HEK293 (cell line): ENCODE measurements around the gene TRAM2.

ENCODE experiments used
- CTCF ChIA-PET: fragments of 350-600 bp; formaldehyde crosslinking; extraction: SDS; loops from one replicate; lab custom pipeline; 2021; ENCODE audit warnings: antibody characterized with exemption; lab: Yijun Ruan, JAX
- POLR2A ChIA-PET: fragments of 300-600 bp; formaldehyde crosslinking; extraction: SDS; loops from one replicate; lab custom pipeline; 2020; ENCODE audit warnings: antibody characterized with exemption, inconsistent platforms; lab: Yijun Ruan, JAX
- H3K27ac ChIP-seq: fragments of 200-500 bp; sonication (Bioruptor generic); 2 replicates; pipeline ENCODE4 v1.5.1; 2014; ENCODE audit warnings: low read depth, low read length, control low read depth, inconsistent platforms; ENCODE audit errors: extremely low read depth
- H3K36me3 ChIP-seq, 2 experiments: fragments of 200-500 bp in 1 of 2; sonication (Bioruptor generic) in 1 of 2; 1 replicate in 1 of 2; 2 replicates in 1 of 2; pipeline ENCODE4 v1.5.1; 2014 to 2017; ENCODE audit warnings: inconsistent platforms in 2 of 2, low read length in 2 of 2; ENCODE audit not compliant: control insufficient read depth in 2 of 2, insufficient read depth in 1 of 2
- H3K4me1 ChIP-seq: fragments of 200-500 bp; sonication (Bioruptor generic); 2 replicates; pipeline ENCODE4 v1.5.1; 2014; ENCODE audit warnings: mild to moderate bottlenecking, low read length, inconsistent platforms; ENCODE audit not compliant: control insufficient read depth, insufficient read depth
- H3K4me3 ChIP-seq: 2 replicates; pipeline ENCODE4 v1.5.1; 2011; ENCODE audit warnings: low read depth, mild to moderate bottlenecking, control low read depth, low read length, moderate library complexity
- H3K9me3 ChIP-seq: fragments of 200-500 bp; sonication (Bioruptor generic); 2 replicates; pipeline ENCODE4 v1.5.1; 2014; ENCODE audit warnings: low read depth, low read length, inconsistent platforms; ENCODE audit not compliant: control insufficient read depth, insufficient read depth
- SALL2 ChIP-seq: fragments of 450-650 bp; formaldehyde crosslinking; IDR thresholded peaks from 2 replicates; pipeline ENCODE4 v1.5.0; 2017; ENCODE audit warnings: missing biosample characterization, mild to moderate bottlenecking, missing genetic modification characterization, borderline replicate concordance
- SETDB1 ChIP-seq: IDR thresholded peaks from one replicate; pipeline ENCODE4 v1.6.1; 2017; ENCODE audit warnings: mild to moderate bottlenecking, low read length, moderate library complexity, mixed read lengths; ENCODE audit not compliant: insufficient read length
- SP3 ChIP-seq: fragments of 450-650 bp; formaldehyde crosslinking; IDR thresholded peaks from 2 replicates; pipeline ENCODE4 v1.5.1; 2016; ENCODE audit warnings: missing biosample characterization, missing genetic modification characterization
- TRIM28 ChIP-seq: IDR thresholded peaks from 2 replicates; pipeline ENCODE4 v1.6.1; 2011; ENCODE audit warnings: low read length, control low read depth, borderline replicate concordance
- ZBTB10 ChIP-seq: fragments of 450-650 bp; formaldehyde crosslinking; IDR thresholded peaks from 2 replicates; pipeline ENCODE4 v1.5.1; 2016; ENCODE audit warnings: missing biosample characterization, missing genetic modification characterization
- ZBTB17 ChIP-seq: fragments of 450-650 bp; formaldehyde crosslinking; IDR thresholded peaks from 2 replicates; pipeline ENCODE4 v1.5.1; 2016; ENCODE audit warnings: missing biosample characterization, missing genetic modification characterization
- ZBTB20 ChIP-seq: fragments of 450-650 bp; formaldehyde crosslinking; IDR thresholded peaks from 2 replicates; pipeline ENCODE4 v1.5.1; 2016; ENCODE audit warnings: missing biosample characterization, missing genetic modification characterization
- ZBTB48 ChIP-seq: fragments of 450-650 bp; formaldehyde crosslinking; IDR thresholded peaks from 2 replicates; pipeline ENCODE4 v1.5.1; 2016; ENCODE audit warnings: missing biosample characterization, missing genetic modification characterization
- ZBTB8A ChIP-seq: fragments of 450-650 bp; formaldehyde crosslinking; IDR thresholded peaks from 2 replicates; pipeline ENCODE4 v1.5.1; 2016; ENCODE audit warnings: missing biosample characterization, missing genetic modification characterization
- ZFHX2 ChIP-seq: fragments of 450-650 bp; formaldehyde crosslinking; conservative IDR thresholded peaks from 2 replicates; pipeline ENCODE4 v1.5.1; 2016; ENCODE audit warnings: missing biosample characterization, missing genetic modification characterization
- ZNF132 ChIP-seq: fragments of 450-650 bp; formaldehyde crosslinking; IDR thresholded peaks from 2 replicates; pipeline ENCODE4 v1.5.1; 2017; ENCODE audit warnings: missing biosample characterization, missing genetic modification characterization, borderline replicate concordance
- ZNF169 ChIP-seq: fragments of 450-650 bp; formaldehyde crosslinking; IDR thresholded peaks from 2 replicates; pipeline ENCODE4 v1.5.1; 2016; ENCODE audit warnings: missing biosample characterization, missing genetic modification characterization
- ZNF18 ChIP-seq: fragments of 450-650 bp; formaldehyde crosslinking; IDR thresholded peaks from 2 replicates; pipeline ENCODE4 v1.5.1; 2016; ENCODE audit warnings: missing biosample characterization, missing genetic modification characterization
- ZNF184 ChIP-seq: fragments of 450-650 bp; IDR thresholded peaks from 2 replicates; pipeline ENCODE4 v1.5.1; 2018; ENCODE audit warnings: missing biosample characterization, mild to moderate bottlenecking, missing genetic modification characterization
- ZNF19 ChIP-seq: fragments of 450-650 bp; formaldehyde crosslinking; IDR thresholded peaks from 2 replicates; pipeline ENCODE4; 2016; ENCODE audit warnings: missing biosample characterization, missing genetic modification characterization, low read depth
- ZNF239 ChIP-seq: fragments of 450-650 bp; formaldehyde crosslinking; IDR thresholded peaks from 2 replicates; pipeline ENCODE4 v1.5.1; 2016; ENCODE audit warnings: missing biosample characterization, missing genetic modification characterization
- ZNF248 ChIP-seq: fragments of 450-650 bp; formaldehyde crosslinking; IDR thresholded peaks from 2 replicates; pipeline ENCODE4 v1.5.1; 2017; ENCODE audit warnings: missing biosample characterization, missing genetic modification characterization
- ZNF324 ChIP-seq: fragments of 450-650 bp; formaldehyde crosslinking; IDR thresholded peaks from 2 replicates; pipeline ENCODE4 v1.5.1; 2016; ENCODE audit warnings: missing biosample characterization, missing genetic modification characterization
- ZNF341 ChIP-seq: fragments of 450-650 bp; formaldehyde crosslinking; IDR thresholded peaks from 2 replicates; pipeline ENCODE4; 2016; ENCODE audit warnings: low read depth, missing biosample characterization, missing genetic modification characterization
- ZNF510 ChIP-seq: fragments of 450-650 bp; formaldehyde crosslinking; IDR thresholded peaks from 2 replicates; pipeline ENCODE4 v1.5.1; 2018; ENCODE audit warnings: mild to moderate bottlenecking, missing genetic modification characterization, missing biosample characterization; ENCODE audit not compliant: insufficient replicate concordance
- ZNF610 ChIP-seq: fragments of 450-650 bp; formaldehyde crosslinking; IDR thresholded peaks from 2 replicates; pipeline ENCODE4 v1.5.1; 2016; ENCODE audit warnings: missing biosample characterization, missing genetic modification characterization, borderline replicate concordance
- ZNF621 ChIP-seq: fragments of 450-650 bp; formaldehyde crosslinking; IDR thresholded peaks from 2 replicates; pipeline ENCODE4 v1.5.1; 2017; ENCODE audit warnings: missing biosample characterization, missing genetic modification characterization
- ZNF670 ChIP-seq: fragments of 450-650 bp; formaldehyde crosslinking; IDR thresholded peaks from 2 replicates; pipeline ENCODE4 v1.5.1; 2016; ENCODE audit warnings: missing biosample characterization, missing genetic modification characterization, low read depth
- ZNF677 ChIP-seq: fragments of 450-650 bp; IDR thresholded peaks from 2 replicates; pipeline ENCODE4 v1.5.0; 2018; ENCODE audit warnings: missing biosample characterization, mild to moderate bottlenecking, missing genetic modification characterization, moderate library complexity
- ZNF701 ChIP-seq: fragments of 450-650 bp; formaldehyde crosslinking; IDR thresholded peaks from 2 replicates; pipeline ENCODE4 v1.5.1; 2016; ENCODE audit warnings: missing biosample characterization, missing genetic modification characterization
- ZNF707 ChIP-seq: fragments of 450-650 bp; formaldehyde crosslinking; IDR thresholded peaks from 2 replicates; pipeline ENCODE4 v1.5.1; 2016; ENCODE audit warnings: missing biosample characterization, missing genetic modification characterization
- ZSCAN4 ChIP-seq: fragments of 450-650 bp; formaldehyde crosslinking; IDR thresholded peaks from 2 replicates; pipeline ENCODE4 v1.5.1; 2017; ENCODE audit warnings: missing biosample characterization, missing genetic modification characterization
- TF ChIP-seq, protein P1 (sequence below): fragments of 450-650 bp; formaldehyde crosslinking; IDR thresholded peaks from 2 replicates; pipeline ENCODE4 v1.5.1; 2017; ENCODE audit warnings: missing biosample characterization, missing genetic modification characterization

Gene TRAM2

DNA sequence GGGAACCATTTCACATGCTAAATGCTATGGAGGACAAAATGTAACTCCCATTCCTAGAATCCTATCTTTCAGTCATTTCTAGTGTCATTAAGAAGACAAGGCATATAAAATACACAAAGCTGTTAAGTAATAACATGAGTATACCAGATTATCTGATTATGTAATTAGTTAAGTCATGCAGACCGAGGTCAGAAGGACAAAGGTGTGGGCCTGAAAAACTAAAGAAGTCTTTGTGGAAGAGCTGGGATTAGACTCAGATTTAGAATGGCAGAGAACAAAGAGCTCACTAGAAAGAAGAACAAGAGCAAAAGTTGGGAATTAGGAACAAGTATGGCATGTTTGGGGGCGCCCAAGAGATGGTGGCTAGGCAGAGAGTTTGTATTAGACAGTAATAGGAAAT, 119.8 kb downstream of the TRAM2 start (continued):
- TF ChIP-seq ZNF18 (tag by site-specific recombination) = no peak
- TF ChIP-seq ZBTB8A (tag by site-specific recombination) = no peak
- TF ChIP-seq ZNF670 (tag by site-specific recombination) = no peak
- no peak for TF ChIP-seq ZBTB20 (tag by site-specific recombination)
- TF ChIP-seq ZNF169 (tag by site-specific recombination) = no peak
- TF ChIP-seq ZNF19 = no peak
- TF ChIP-seq ZNF677 (tag by site-specific recombination) = no peak
- TF ChIP-seq ZNF510 (tag by site-specific recombination) = no peak
- TF ChIP-seq SETDB1 = no peak
- TF ChIP-seq ZFHX2 (tag by site-specific recombination) = no peak
- TF ChIP-seq ZNF239 (tag by site-specific recombination) = no peak
- TF ChIP-seq ZNF341 = no peak
- TF ChIP-seq ZBTB48 (tag by site-specific recombination) = no peak
- TF ChIP-seq ZNF184 (tag by site-specific recombination) = no peak
- TF ChIP-seq, all 188 proteins: peak for 0

DNA sequence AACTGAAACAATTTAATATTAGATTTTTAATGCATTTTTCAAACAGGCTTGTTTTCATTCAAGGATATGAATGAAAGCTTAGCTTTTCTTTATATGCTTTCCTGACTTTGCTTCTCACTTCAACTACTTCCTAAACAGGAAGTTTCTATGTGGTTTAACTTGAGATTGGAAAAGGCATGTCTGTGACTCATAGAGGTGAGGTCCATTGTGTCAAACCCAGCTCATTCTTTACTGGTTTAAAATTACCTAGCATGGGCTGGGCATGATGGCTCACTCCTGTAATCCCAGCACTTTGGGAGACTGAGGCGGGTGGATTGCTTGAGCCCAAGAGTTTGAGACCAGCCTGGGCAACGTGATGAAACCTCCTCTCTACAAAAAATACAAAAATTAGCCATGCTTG, 122.3 kb downstream of the TRAM2 start:
- Histone ChIP-seq H3K4me3 (no peak overlapping the region), H3K36me3 (peaks cover 0 to 10% of the 10 kb centered on the region in 2 experiments; a peak in 1 of 3 replicates), H3K9me3 (no peaks in the 10 kb centered on the region), H3K4me1 (no peaks in the 10 kb centered on the region), H3K27ac (no peak overlapping the region)
- TF ChIP-seq TRIM28 = no peak
- TF ChIP-seq, protein P1, sequence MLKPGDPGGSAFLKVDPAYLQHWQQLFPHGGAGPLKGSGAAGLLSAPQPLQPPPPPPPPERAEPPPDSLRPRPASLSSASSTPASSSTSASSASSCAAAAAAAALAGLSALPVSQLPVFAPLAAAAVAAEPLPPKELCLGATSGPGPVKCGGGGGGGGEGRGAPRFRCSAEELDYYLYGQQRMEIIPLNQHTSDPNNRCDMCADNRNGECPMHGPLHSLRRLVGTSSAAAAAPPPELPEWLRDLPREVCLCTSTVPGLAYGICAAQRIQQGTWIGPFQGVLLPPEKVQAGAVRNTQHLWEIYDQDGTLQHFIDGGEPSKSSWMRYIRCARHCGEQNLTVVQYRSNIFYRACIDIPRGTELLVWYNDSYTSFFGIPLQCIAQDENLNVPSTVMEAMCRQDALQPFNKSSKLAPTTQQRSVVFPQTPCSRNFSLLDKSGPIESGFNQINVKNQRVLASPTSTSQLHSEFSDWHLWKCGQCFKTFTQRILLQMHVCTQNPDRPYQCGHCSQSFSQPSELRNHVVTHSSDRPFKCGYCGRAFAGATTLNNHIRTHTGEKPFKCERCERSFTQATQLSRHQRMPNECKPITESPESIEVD (tag by site-specific recombination) = no peak
- no peak for TF ChIP-seq ZNF248 (tag by site-specific recombination)
- no peak for TF ChIP-seq ZNF132 (tag by site-specific recombination)
- TF ChIP-seq ZNF707 (tag by site-specific recombination) = no peak
- no peak for TF ChIP-seq ZNF621 (tag by site-specific recombination)
- no peak for TF ChIP-seq ZSCAN4 (tag by site-specific recombination)
- no peak for TF ChIP-seq ZNF324 (tag by site-specific recombination)
- no peak for TF ChIP-seq ZNF610 (tag by site-specific recombination)
- TF ChIP-seq ZBTB17 (tag by site-specific recombination) = no peak
- TF ChIP-seq SP3 (tag by site-specific recombination) = no peak
- TF ChIP-seq ZBTB10 = no peak
- TF ChIP-seq SALL2 (tag by site-specific recombination) = no peak
- no peak for TF ChIP-seq ZNF701 (tag by site-specific recombination)
- ChIA-PET CTCF (interaction anchor here (0.6 kb wide), 1 partner anchor 198 kb away, joined by 3 read pairs; no protein-coding TSS in a partner anchor), POLR2A (interaction anchor here (0.9 kb wide), 1 partner anchor 8 kb away, joined by 4 read pairs; no protein-coding TSS in a partner anchor)
